BJ (cell line): Measurements from ENCODE around the gene SBNO2. TPM values are rescaled to one million over a fixed set of nuclear protein-coding genes. Genes with fewer than 3 reads are reported as not detected.
A peak's percentile ranks its signal among the peaks of the same experiment; 100 is the strongest.

Source experiments
- CTCF ChIA-PET: fragments of 350-600 bp; formaldehyde crosslinking; extraction: SDS; loops from one replicate; lab custom pipeline; 2021; ENCODE audit warnings: antibody characterized with exemption, inconsistent platforms; lab: Yijun Ruan, JAX
- POLR2A ChIA-PET: fragments of 300-600 bp; sonication (Branson Sonifier 250); formaldehyde crosslinking; extraction: SDS; loops from one replicate; lab custom pipeline; 2021; ENCODE audit warnings: antibody characterized with exemption; lab: Charles Lee
- DNase-seq: peaks from one replicate; pipeline ENCODE4 v3.0.0-alpha.2; 2011; ENCODE audit warnings: low read depth
- H3K27me3 ChIP-seq: 2 replicates; pipeline ENCODE4 v1.6.0; 2011; ENCODE audit warnings: low read length; ENCODE audit not compliant: control insufficient read depth, insufficient read depth
- H3K36me3 ChIP-seq: 2 replicates; pipeline ENCODE4 v1.5.1; 2011; ENCODE audit warnings: low read length; ENCODE audit not compliant: control insufficient read depth, insufficient read depth
- H3K4me3 ChIP-seq: 2 replicates; pipeline ENCODE4 v1.5.1; 2011; ENCODE audit warnings: low read depth, mild to moderate bottlenecking, control low read depth, low read length
- CTCF ChIP-seq: IDR thresholded peaks from 2 replicates; pipeline ENCODE4 v1.5.1; 2011; ENCODE audit warnings: low read depth, mild to moderate bottlenecking, control low read depth, inconsistent platforms, low read length, moderate library complexity; ENCODE audit not compliant: insufficient read depth
- polyA plus RNA-seq: library from polyadenylated mRNA; depleted of rRNA; stranded (reverse); fragments of >200 nt; gene quantifications from 2 replicates; pipeline ENCODE4 v1.2.3, GENCODE V29; 2011

SBNO2 gene
- polyA plus RNA-seq, 1 experiment: 26.1 TPM

- CTCF ChIA-PET: interaction anchor here (2.6 kb wide), 1 partner anchor 10 kb away, joined by 12 read pairs; no protein-coding TSS in a partner anchor
- POLR2A ChIA-PET: no interaction called here
- H3K4me3 ChIP-seq: no peak overlapping the region
- no peak for DNase-seq
- peaks cover 9% of the 10 kb centered on the region for H3K27me3 ChIP-seq
- no peaks in the 10 kb centered on the region; the same call in 1 of the 2 replicates for H3K36me3 ChIP-seq
- TF ChIP-seq CTCF: no peak
These were observed 102.9 kb downstream of the SBNO2 start for GRCh38 chr19:1070931-1071791.

- DNase-seq: no peak
- Histone ChIP-seq H3K36me3 (no peaks in the 10 kb centered on the region; the same call in 1 of the 2 replicates), H3K4me3 (no peak overlapping the region), H3K27me3 (peaks cover 9% of the 10 kb centered on the region)
- ChIA-PET CTCF (interaction anchor here (2.6 kb wide), 1 partner anchor 11 kb away, joined by 12 read pairs; no protein-coding TSS in a partner anchor), POLR2A (no interaction called here)
- TF ChIP-seq CTCF: peak; percentile 21; the same call in 1 of the 2 replicates
These were observed 103.5 kb downstream of the SBNO2 start for GRCh38 chr19:1070576-1070930.

- H3K4me3 ChIP-seq: no peak overlapping the region
- ChIA-PET CTCF (no interaction called here), POLR2A (no interaction called here)
- TF ChIP-seq CTCF: no peak
- H3K36me3 ChIP-seq: no peaks in the 10 kb centered on the region; the same call in 1 of the 2 replicates
- DNase-seq: no peak
- H3K27me3 ChIP-seq: peaks cover 9% of the 10 kb centered on the region
These were observed 104.9 kb downstream of the SBNO2 start for GRCh38 chr19:1069009-1069779.

- ChIA-PET POLR2A (no interaction called here), CTCF (interaction anchor here (0.8 to 0.9 kb wide), 2 partner anchors 27 to 126 kb away, joined by 3 to 4 read pairs; no protein-coding TSS in a partner anchor)
- peaks cover 9% of the 10 kb centered on the region for H3K27me3 ChIP-seq
These were observed 105.8 kb downstream of the SBNO2 start for GRCh38 chr19:1068009-1069001.

More at GRCh38 chr19:1068009-1069001, 105.8 kb downstream of the SBNO2 start:
- H3K36me3 ChIP-seq: no peaks in the 10 kb centered on the region; the same call in 1 of the 2 replicates
- TF ChIP-seq CTCF: no peak
- no peak overlapping the region for H3K4me3 ChIP-seq
- no peak for DNase-seq
